GM12873 (cell line): Measurements from ENCODE around the gene SLC34A1.

Experiments
- CTCF ChIP-seq: IDR thresholded peaks from 2 replicates; pipeline ENCODE4 v1.5.1; 2012; ENCODE audit warnings: low read depth, mild to moderate bottlenecking, moderate library complexity, low read length, control low read depth; ENCODE audit not compliant: insufficient read depth; ENCODE audit errors: missing control alignments

SLC34A1 gene

DNA sequence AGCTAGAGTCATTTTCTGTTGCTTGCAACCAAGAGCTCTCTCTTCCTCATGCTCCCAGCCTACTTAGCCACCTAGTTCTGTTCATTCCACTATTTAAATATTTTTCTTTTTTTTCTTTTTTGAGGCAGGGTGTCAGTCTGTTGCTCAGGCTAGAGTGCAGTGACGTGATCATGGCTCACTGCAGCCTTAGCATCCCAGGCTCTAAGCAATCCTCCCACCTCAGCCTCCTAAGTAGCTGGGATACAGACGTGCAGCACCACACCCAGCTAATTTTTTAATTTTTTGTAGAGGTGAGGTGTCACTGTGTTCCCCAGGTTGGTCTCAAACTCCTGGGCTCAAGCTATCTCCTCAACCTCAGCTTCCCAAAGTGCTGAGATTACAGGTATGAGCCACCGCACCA, 30.2 kb downstream of the SLC34A1 start:
- TF ChIP-seq CTCF, result no peak

GRCh38 chr5:177419046-177419445, 34.8 kb downstream of the SLC34A1 start:
- no peak for TF ChIP-seq CTCF

- no peak for TF ChIP-seq CTCF
Measured at GRCh38 chr5:177421062-177421798, 37.0 kb downstream of the SLC34A1 start.

DNA sequence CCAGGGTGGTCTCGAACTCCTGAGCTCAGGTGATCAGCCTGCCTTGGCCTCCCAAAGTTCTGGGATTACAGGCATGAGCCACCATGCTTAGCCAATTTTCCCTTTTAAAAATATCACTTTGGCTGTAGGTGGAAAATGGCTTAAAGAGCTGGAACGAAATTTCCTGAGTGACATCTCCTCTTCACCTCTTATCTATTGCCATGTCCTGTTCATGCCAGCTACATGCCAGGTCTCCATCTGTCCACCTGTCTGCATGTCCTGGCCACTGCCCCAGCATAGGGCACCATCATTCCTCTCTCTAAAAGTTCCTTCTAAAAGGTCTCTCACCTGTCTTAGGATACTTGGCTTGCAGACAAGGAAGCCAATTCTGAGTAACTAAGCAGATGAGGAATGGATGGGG, 39.4 kb downstream of the SLC34A1 start:
- no peak for TF ChIP-seq CTCF

GRCh38 chr5:177425196-177425800, 41.1 kb downstream of the SLC34A1 start:
- no peak for TF ChIP-seq CTCF

DNA sequence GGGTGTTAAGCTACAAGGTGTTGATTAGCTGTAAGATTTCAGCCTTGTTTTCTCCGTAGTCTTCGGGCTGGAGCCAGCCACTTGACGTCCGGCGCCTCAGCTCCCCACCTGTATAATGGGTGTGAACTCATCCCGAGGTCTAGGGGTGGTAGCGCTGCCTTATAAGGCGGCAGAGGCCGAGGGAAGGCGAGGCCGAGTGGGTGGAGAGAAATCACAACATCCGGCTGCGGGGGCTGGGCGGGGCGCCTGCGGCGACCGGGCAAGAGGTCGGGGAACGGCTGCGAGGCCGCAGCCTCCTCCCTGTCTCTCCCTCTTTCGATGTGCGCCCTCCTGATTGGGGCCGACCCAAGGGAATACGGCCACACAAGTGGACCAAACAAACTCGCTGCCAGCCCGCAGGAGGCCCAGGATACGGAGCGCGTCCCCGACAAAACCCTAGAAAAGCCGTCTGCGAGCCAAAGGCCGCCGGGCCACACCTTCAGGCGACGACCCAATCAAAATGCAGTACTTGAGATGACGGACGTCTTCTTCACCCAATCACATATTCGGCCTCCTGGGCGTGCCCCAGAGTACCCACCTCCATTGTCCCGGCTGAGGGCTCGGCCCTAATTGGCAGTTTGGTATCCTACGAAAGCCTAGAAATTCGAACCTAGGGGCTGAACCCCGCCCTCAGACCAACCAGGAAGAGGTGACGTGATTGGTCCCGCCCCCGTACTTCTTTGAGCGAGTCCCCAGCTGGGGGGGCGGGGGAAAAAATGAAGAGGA, 41.7 kb downstream of the SLC34A1 start:
- no peak for TF ChIP-seq CTCF

DNA sequence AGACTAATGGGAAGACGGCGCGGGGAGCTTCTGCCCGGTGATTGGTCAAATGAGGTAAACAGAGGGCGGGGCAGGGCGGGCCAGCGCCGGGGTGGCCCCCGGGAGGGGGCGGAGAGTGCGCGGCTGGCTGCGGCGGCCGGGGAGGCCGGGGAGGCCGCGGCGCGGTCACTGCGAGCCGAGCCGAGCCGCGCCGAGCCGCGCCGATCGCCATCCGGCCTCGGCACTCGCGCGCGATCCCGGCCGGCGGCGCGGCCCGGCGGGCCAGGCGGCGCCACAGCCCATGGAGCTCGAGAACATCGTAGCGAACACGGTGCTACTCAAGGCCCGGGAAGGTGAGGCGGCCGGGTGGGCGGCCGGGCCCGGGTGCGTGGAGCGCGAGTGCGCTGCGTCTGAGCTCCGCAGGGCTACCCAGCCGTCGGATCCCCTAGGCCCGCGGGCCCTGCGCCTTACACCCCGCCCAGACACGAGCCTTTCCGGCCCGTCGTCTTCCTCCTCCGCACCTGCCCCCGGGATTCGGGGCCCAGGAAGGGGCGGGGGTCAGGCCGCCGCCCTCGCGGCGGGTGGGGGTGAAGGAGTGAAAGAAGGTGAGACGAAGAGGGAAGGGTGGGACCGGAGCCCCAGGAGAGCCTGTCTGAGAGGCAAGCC, 42.5 kb downstream of the SLC34A1 start, which contains the start of gene GRK6:
TSS of gene GRK6 (plus strand) at position 111 of the 645 bp plus-strand sequence. CDS start at position 281, 170 bp downstream.
- no peak for TF ChIP-seq CTCF
